Measurements from ENCODE around the gene RAD51B.

RAD51B gene

GRCh38 chr14:68622856-68623255, 803.3 kb downstream of the RAD51B start:
- no peak for TF ChIP-seq ZFX (IDR thresholded peaks at IDR 0.05)
- no peak for TF ChIP-seq CTCF (conservative IDR thresholded peaks at IDR 0.05)
- no peak overlapping the region for H3K27ac ChIP-seq

- no peak overlapping the region for H3K27ac ChIP-seq
- TF ChIP-seq ZFX (IDR thresholded peaks at IDR 0.05) (no peak), CTCF (conservative IDR thresholded peaks at IDR 0.05) (no peak)
These were observed 803.7 kb downstream of the RAD51B start for GRCh38 chr14:68623307-68623706.

GRCh38 chr14:68623826-68624225, 804.2 kb downstream of the RAD51B start:
- H3K27ac ChIP-seq = no peak overlapping the region
- no peak for TF ChIP-seq ZFX (IDR thresholded peaks at IDR 0.05)
- TF ChIP-seq CTCF (conservative IDR thresholded peaks at IDR 0.05) = no peak

GRCh38 chr14:68624541-68625220, 805.1 kb downstream of the RAD51B start:
- TF ChIP-seq CTCF (conservative IDR thresholded peaks at IDR 0.05) = no peak
- no peak for TF ChIP-seq ZFX (IDR thresholded peaks at IDR 0.05)
- no peak overlapping the region for H3K27ac ChIP-seq

- no peak overlapping the region for H3K27ac ChIP-seq
- TF ChIP-seq CTCF (conservative IDR thresholded peaks at IDR 0.05) = no peak
- TF ChIP-seq ZFX (IDR thresholded peaks at IDR 0.05) = no peak
These were observed 805.9 kb downstream of the RAD51B start for GRCh38 chr14:68625366-68626090.

GRCh38 chr14:68626386-68626785, 806.8 kb downstream of the RAD51B start:
- TF ChIP-seq ZFX (IDR thresholded peaks at IDR 0.05) = no peak
- no peak for TF ChIP-seq CTCF (conservative IDR thresholded peaks at IDR 0.05)
- no peak overlapping the region for H3K27ac ChIP-seq

- TF ChIP-seq ZFX (IDR thresholded peaks at IDR 0.05) (no peak), CTCF (conservative IDR thresholded peaks at IDR 0.05) (no peak)
- H3K27ac ChIP-seq = no peak overlapping the region
These were observed 807.7 kb downstream of the RAD51B start for GRCh38 chr14:68627050-68627867.

Data from C4-2B (cell line).